NCI-H1105 treated with DMSO at 0.1 percent for 48 hours (cell line): Measurements from ENCODE around the gene CAND2.
"Not testable (repeated sequence)": the region's sequence is repeated elsewhere in the genome, so short reads cannot be mapped to it uniquely, and the experiment has no call there.

ENCODE experiments used
- DNase-seq: peaks from one replicate; lab custom pipeline; 2025; lab: John Stamatoyannopoulos, UW

CAND2 gene

GRCh38 chr3:12771236-12771635, 25.2 kb upstream of the CAND2 start:
- no peak for DNase-seq

GRCh38 chr3:12772462-12772861, 24.0 kb upstream of the CAND2 start:
- DNase-seq: no peak

DNA sequence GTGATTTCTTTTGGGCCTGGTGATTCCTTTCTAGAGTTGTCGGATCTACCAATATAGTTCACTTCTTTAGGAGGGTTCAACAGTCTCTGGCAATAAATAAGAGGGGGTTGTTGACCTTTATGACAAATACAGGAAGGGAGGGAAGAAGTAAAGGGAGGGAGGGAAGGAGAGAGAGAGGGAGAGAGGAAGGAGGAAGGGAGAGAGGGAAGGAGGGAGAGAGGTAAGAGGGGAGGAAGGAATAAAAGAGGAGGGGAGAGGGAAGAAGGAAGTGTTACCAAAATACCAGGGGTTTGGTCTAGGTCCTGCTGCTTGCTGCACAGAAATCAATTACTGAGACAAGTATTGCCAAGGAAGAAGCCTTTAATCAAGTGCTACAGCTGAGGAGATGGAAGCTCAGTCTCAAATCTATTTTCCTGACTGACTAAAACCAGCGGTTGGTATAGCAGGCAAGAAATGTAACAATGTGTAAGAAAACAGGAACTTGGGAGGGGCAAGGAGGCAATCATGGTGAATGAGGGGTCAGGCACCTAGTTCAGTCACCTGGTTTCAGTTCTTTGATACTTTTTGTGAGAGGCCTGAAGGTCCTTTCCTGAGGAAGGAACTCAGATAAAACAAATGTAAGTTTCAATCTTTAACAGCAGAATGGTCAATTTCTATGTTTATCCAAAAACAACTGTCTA, 23.3 kb upstream of the CAND2 start:
- no peak for DNase-seq

DNA sequence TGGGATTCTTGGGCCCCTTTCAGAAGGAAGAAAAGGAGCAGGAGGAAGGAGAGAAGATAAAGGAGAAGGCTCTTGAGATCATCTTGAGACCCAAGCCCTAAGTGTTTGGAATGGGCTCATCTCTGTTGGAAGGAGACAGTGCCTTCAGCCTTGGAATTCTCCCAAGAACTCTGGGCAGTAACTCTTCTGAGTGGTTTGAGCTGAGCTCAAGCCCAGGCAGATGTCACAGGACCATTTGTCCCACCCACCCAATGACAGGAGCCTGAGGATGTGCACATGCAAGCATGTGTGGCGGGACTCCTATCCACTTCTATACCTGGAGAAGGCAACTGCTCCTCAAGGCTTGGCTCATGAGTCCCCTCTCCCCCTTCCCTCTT, 22.8 kb upstream of the CAND2 start:
- DNase-seq: no peak

- DNase-seq: no peak
Observed at GRCh38 chr3:12774619-12775018, 21.9 kb upstream of the CAND2 start.

DNA sequence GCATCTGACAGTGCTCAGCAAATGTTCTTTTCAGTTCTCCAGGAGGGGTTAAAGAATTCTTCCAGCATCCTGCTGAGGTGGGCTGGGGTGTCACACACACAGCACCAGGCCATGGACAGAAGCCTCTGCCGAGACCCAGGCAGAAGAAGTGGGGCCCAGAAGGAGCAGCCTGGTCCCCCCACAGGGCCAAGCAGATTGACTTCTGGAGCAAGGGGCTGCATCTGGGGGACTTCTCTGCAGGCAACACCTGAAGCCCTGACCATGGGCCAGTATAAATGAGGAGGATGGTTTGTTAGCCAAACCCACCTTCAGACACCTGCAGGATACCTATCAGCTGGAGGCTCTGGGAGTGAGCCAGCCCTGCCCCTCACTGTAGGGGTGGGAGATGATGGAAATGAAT, 21.3 kb upstream of the CAND2 start:
- no peak for DNase-seq

GRCh38 chr3:12775970-12776369, 20.5 kb upstream of the CAND2 start:
- not testable (repeated sequence) for DNase-seq

DNA sequence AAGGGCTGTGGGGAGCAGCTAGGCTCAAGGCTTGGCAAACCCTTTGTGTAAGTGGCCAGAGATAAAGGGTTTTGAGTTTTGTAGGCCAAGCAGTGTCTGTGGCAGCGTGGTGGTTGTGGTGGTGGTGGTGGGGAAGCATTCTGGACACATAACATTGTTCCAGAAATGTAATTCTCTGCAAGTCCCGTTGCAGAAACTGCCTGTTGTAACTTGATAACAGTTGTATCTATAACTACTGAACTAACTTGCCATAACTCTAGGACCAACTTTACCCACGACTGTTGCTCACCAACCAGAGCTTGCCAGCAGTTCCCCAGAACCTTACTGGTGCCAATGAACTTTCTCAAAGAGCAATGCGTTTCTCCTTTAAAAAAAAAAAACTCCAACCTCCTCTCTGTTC, 19.3 kb upstream of the CAND2 start:
- no peak for DNase-seq

DNA sequence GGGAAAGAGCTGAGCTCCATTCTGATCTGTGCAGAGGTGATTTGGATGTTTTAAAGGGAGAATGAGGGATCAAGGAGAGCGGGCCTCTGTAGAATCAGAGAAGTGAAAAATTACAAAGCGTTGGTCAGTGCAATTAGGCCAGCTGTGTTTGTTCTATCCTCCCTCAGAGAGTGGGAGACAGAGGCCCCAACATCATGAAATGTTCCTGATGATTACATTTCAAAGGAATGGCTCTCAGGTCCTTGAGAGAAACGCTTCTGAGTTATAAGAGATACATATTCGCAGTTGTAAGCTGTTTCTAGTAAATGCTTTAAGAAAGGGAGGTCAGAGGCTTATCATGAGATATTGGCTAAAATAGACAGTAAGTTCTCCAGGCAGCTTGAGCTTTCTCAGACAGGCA, 15.7 kb upstream of the CAND2 start:
- DNase-seq: no peak

- DNase-seq: no peak
Observed at GRCh38 chr3:12782172-12782815, 14.2 kb upstream of the CAND2 start.

GRCh38 chr3:12785096-12785495, 11.4 kb upstream of the CAND2 start:
- no peak for DNase-seq

GRCh38 chr3:12787346-12787745, 9.1 kb upstream of the CAND2 start:
- peak; percentile 28 for DNase-seq

GRCh38 chr3:12787967-12788690, 8.4 kb upstream of the CAND2 start:
- DNase-seq: not testable (repeated sequence)

DNA sequence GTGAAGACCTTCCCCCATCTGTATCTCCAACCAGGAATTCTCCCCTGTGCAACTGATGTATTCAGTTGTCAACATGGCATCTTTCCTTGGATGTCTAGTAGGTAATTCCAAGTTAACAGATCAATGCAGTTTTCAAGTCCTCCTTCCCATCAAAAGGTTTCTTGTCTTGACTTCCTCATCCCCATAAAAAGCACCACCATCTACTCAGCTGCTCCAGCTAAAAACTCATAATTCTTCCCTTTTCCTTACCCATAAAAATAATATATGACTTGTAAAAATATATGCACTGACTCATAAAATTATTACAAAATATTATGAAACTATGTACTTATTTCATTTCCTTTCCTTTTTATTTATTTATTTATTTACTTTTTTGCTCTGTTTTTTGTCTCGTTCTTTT, 5.0 kb upstream of the CAND2 start:
- DNase-seq: no peak

- no peak for DNase-seq
Observed at GRCh38 chr3:12793701-12794100, 2.8 kb upstream of the CAND2 start.

DNA sequence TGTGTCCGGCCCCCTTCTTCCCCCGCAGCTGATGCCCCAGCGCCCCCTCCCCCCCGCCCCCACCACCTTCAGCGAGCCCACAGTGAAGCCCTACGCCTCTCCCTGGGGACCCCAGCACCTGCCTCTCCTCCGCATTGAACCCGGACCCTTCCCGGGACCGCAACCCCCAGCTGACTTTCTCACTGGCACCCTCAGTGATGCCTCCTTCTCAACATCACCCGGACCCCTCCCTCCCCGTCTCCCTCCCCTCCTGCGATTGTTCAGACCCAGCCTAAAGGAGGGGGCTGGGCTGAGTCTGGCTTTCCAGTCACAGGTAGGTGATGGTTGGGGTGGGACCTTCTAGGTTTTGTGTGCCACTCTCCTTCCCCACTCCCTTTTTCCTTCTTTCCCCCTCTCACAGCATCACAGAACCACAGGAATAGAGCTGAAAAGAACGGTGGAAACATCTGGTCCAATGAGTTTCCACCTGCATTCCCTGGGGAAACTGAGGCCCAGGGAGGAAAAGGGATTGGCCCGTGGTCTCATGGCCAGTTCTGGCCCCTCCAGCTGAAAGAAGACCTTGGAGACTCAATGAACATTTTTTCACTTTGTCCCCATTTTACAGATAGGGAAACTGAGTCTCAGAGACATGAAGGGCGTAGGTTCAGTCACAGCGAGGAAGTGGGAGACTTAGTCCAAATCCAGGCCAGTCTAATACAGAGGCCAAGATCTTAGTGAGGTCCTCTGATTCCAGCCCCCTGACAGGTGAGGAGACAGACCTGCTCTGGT, 828 bp downstream of the CAND2 start:
- DNase-seq: peak; percentile 3

DNA sequence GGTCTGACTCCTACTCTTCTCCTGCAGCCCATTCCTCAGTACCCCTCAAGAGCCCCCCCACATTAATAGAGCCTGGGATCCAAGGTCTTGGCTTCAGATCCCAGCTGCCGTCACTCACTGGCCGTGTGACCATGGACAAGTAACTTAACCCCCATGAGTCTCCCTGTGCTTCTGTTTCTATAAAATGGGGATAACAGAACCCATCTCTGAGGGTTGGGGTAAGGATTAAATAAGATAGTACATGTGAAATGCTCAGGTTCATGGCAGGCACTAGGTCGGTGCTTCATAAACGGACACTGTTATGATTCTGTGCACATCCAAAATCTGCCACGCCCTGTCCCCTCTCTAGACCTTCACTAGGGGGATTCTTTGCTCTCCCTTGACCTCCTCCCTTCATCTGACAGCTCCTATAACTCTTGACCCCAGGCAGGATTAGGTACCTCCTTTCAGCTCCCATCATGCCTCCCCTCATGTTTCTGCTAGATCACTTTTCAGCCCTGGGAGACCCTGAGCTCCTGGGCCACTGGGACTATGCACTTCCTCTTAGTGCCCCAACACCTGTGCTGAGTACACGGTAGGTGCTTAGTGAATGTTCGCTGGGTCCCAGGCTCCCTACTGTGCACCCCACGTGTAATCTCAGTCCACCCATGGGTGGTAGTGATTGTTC, 1.5 kb downstream of the CAND2 start:
- DNase-seq: no peak

- no peak for DNase-seq
Observed at GRCh38 chr3:12798559-12799179, 2.2 kb downstream of the CAND2 start.

- no peak for DNase-seq
Observed at GRCh38 chr3:12799525-12800440, 3.3 kb downstream of the CAND2 start.

DNA sequence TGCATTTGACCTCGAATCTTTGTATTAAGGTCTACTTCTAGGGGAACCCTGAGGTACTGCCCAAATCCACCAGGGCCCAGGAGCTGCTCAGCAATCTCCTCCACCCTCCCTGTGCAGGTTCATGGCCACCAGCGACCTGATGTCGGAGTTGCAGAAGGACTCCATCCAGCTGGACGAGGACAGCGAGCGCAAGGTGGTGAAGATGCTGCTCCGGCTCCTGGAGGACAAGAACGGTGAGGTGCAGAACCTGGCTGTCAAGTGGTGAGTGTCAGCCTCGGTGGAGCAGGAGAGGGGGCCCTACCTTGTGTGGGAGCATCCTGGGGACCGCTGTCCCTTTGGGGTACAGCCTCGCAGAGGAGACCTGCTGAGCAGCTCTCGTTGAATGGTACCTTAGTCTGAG, 6.9 kb downstream of the CAND2 start:
- no peak for DNase-seq

- DNase-seq: no peak
Observed at GRCh38 chr3:12807066-12807465, 10.6 kb downstream of the CAND2 start.
